ENCODE data around the gene SLC29A3. TPM values are rescaled to one million over a fixed set of nuclear protein-coding genes. Genes with fewer than 3 reads are reported as not detected.

Gene SLC29A3
- total RNA-seq, 2 experiments from 2014 or later, result 2.3 to 2.5 TPM

GRCh38 chr10:71277914-71278665 is 41.0 kb upstream of the SLC29A3 start:
- Histone ChIP-seq H3K27ac (ENCODE audit: low read depth in 1 of 2, low read length in 2 of 2) (no peak overlapping the region), H3K27me3 (ENCODE audit: control insufficient read depth in 1 of 2, insufficient read depth in 2 of 2, low read length in 2 of 2) (no peaks in the 10 kb centered on the region), H3K36me3 (ENCODE audit: insufficient read depth, low read length) (no peaks in the 10 kb centered on the region), H3K4me3 (ENCODE audit: low read length) (no peak overlapping the region), H3K9me3 (ENCODE audit: control insufficient read depth in 1 of 2, insufficient read depth in 1 of 2, low read length in 2 of 2) (no peaks in the 10 kb centered on the region), H3K4me1 (ENCODE audit: insufficient read depth, low read length) (no peaks in the 10 kb centered on the region)
- no peaks in the 10 kb centered on the region for H3K9me3 Mint-ChIP-seq
- H3K4me1 Mint-ChIP-seq (ENCODE audit: low read depth), result no peaks in the 10 kb centered on the region
- DNase-seq (no peak), ATAC-seq (ENCODE audit: poor library complexity) (no peak)
- ChIA-PET CTCF (no interaction called here), POLR2A (no interaction called here)
- no peaks in the 10 kb centered on the region for H3K27me3 Mint-ChIP-seq
- no peak overlapping the region for H3K4me3 Mint-ChIP-seq
- H3K27ac Mint-ChIP-seq, result no peak overlapping the region
- TF ChIP-seq CTCF (IDR thresholded peaks at IDR 0.05), result no peak
- intact Hi-C loops (cut with DNase I, micrococcal nuclease), result no loop called here
- no peaks in the 10 kb centered on the region for H3K36me3 Mint-ChIP-seq (ENCODE audit: low read depth)

- H3K36me3 Mint-ChIP-seq (ENCODE audit: low read depth), result no peaks in the 10 kb centered on the region
- CTCF ChIA-PET, result no interaction called here
Measured at GRCh38 chr10:71278691-71279588, 40.1 kb upstream of the SLC29A3 start.

More at GRCh38 chr10:71278691-71279588, 40.1 kb upstream of the SLC29A3 start:
- H3K27ac ChIP-seq (ENCODE audit: low read depth in 1 of 2, low read length in 2 of 2), result no peak overlapping the region
- no peaks in the 10 kb centered on the region for H3K27me3 Mint-ChIP-seq
- ATAC-seq (ENCODE audit: poor library complexity), result no peak
- H3K27ac Mint-ChIP-seq, result no peak overlapping the region
- H3K4me1 ChIP-seq (ENCODE audit: insufficient read depth, low read length), result no peaks in the 10 kb centered on the region
- intact Hi-C loops (cut with DNase I, micrococcal nuclease), result no loop called here
- H3K4me3 Mint-ChIP-seq, result no peak overlapping the region
- no peak overlapping the region for H3K4me3 ChIP-seq (ENCODE audit: low read length)
- POLR2A ChIA-PET, result no interaction called here
- DNase-seq, result no peak
- no peaks in the 10 kb centered on the region for H3K9me3 Mint-ChIP-seq
- H3K36me3 ChIP-seq (ENCODE audit: insufficient read depth, low read length), result no peaks in the 10 kb centered on the region
- no peak for TF ChIP-seq CTCF (IDR thresholded peaks at IDR 0.05)
- H3K9me3 ChIP-seq (ENCODE audit: control insufficient read depth in 1 of 2, insufficient read depth in 1 of 2, low read length in 2 of 2), result no peaks in the 10 kb centered on the region
- no peaks in the 10 kb centered on the region for H3K4me1 Mint-ChIP-seq (ENCODE audit: low read depth)
- H3K27me3 ChIP-seq (ENCODE audit: control insufficient read depth in 1 of 2, insufficient read depth in 2 of 2, low read length in 2 of 2), result no peaks in the 10 kb centered on the region
